Body of pancreas (tissue), 4 donors: ENCODE data around the gene TCOF1.

Source experiments
- CTCF ChIP-seq, 7 experiments: fragments of 450-650 bp in 4 of 7; fragments of 200-600 bp in 3 of 7; sonication (generic) in 3 of 7; IDR thresholded peaks; one replicate each; pipeline ENCODE4 v1.5.1; 2016 to 2019; ENCODE audit warnings: antibody characterized with exemption in 7 of 7
- POLR2A ChIP-seq, 3 donors: fragments of 450-650 bp; IDR thresholded peaks; one replicate each; pipeline ENCODE4 v1.6.1; 2016; ENCODE audit warnings: antibody characterized with exemption in 3 of 3, mild to moderate bottlenecking in 2 of 3

DNA sequence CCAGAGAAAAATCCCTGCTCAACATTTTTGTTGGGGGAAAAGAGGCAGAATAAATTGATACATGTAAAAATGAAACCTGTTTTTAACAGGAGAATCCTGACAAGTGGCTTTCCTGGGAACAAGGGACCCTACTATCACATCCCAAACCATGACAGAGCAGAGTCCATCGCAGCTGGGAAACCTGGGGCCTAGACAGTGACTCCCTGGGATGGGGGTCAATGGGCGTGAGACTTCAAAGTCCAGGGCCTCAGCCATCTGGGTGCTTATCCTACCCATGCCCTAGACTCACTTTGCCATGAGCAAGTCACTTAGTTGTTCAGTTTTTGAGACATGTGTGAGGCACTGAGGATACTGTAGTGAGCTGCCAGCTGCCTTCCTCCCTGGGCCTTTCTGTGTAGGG is 5.7 kb downstream of the TCOF1 start:
- TF ChIP-seq POLR2A (IDR thresholded peaks at IDR 0.05) (no peak), CTCF (IDR thresholded peaks at IDR 0.05) (no peak)
